HEK293T (cell line): ENCODE results near the gene KCND3.

Source experiments
- CTCF ChIA-PET: fragments of 350-600 bp; formaldehyde crosslinking; extraction: SDS; loops from one replicate; lab custom pipeline; 2021; ENCODE audit warnings: antibody characterized with exemption, inconsistent platforms; lab: Yijun Ruan, JAX
- POLR2A ChIA-PET: fragments of 350-600 bp; formaldehyde crosslinking; extraction: SDS; loops from one replicate; lab custom pipeline; 2020; ENCODE audit warnings: antibody characterized with exemption, inconsistent platforms; lab: Yijun Ruan, JAX
- DNase-seq: peaks from one replicate; pipeline ENCODE4 v3.0.0; 2012; ENCODE audit warnings: mixed read lengths; ENCODE audit errors: extremely low spot score
- ARNT ChIP-seq: fragments of 450-650 bp; IDR thresholded peaks from 2 replicates; pipeline ENCODE4 v1.6.1; 2017; ENCODE audit warnings: mild to moderate bottlenecking
- BHLHE40 ChIP-seq: fragments of 450-650 bp; IDR thresholded peaks from 2 replicates; pipeline ENCODE4 v1.6.1; 2016; ENCODE audit warnings: mild to moderate bottlenecking, moderate library complexity, borderline replicate concordance
- CTBP1 ChIP-seq: fragments of 450-650 bp; IDR thresholded peaks from 2 replicates; pipeline ENCODE4 v1.6.1; 2016; ENCODE audit warnings: borderline replicate concordance
- ELF4 ChIP-seq: fragments of 450-650 bp; IDR thresholded peaks from 2 replicates; pipeline ENCODE4 v1.6.1; 2017; ENCODE audit warnings: antibody characterized with exemption
- FOXA1 ChIP-seq: fragments of 450-650 bp; IDR thresholded peaks from 2 replicates; pipeline ENCODE4 v1.6.1; 2016; ENCODE audit warnings: mild to moderate bottlenecking
- FOXK2 ChIP-seq: fragments of 450-650 bp; IDR thresholded peaks from 2 replicates; pipeline ENCODE4 v1.6.1; 2016; ENCODE audit warnings: mild to moderate bottlenecking
- FOXM1 ChIP-seq: fragments of 450-650 bp; IDR thresholded peaks from 2 replicates; pipeline ENCODE4 v1.6.1; 2017; ENCODE audit warnings: mild to moderate bottlenecking, borderline replicate concordance
- HDGF ChIP-seq: fragments of 450-650 bp; IDR thresholded peaks from 2 replicates; pipeline ENCODE4 v1.6.1; 2017; ENCODE audit warnings: antibody characterized with exemption, borderline replicate concordance
- L3MBTL2 ChIP-seq: fragments of 450-650 bp; conservative IDR thresholded peaks from 2 replicates; pipeline ENCODE4 v1.6.1; 2016; ENCODE audit warnings: mild to moderate bottlenecking
- LEF1 ChIP-seq: fragments of 450-650 bp; IDR thresholded peaks from 2 replicates; pipeline ENCODE4 v1.6.1; 2017; ENCODE audit warnings: mild to moderate bottlenecking, borderline replicate concordance
- NFRKB ChIP-seq: fragments of 450-650 bp; IDR thresholded peaks from 2 replicates; pipeline ENCODE4 v1.6.1; 2016; ENCODE audit warnings: mild to moderate bottlenecking, moderate library complexity
- PKNOX1 ChIP-seq: fragments of 450-650 bp; IDR thresholded peaks from 2 replicates; pipeline ENCODE4 v1.6.1; 2016
- SP1 ChIP-seq: fragments of 450-650 bp; IDR thresholded peaks from 2 replicates; pipeline ENCODE4 v1.6.1; 2017
- SUZ12 ChIP-seq: fragments of 450-650 bp; IDR thresholded peaks from 2 replicates; pipeline ENCODE4 v1.6.1; 2016; ENCODE audit warnings: mild to moderate bottlenecking
- TARDBP ChIP-seq: fragments of 450-650 bp; IDR thresholded peaks from 2 replicates; pipeline ENCODE4 v1.6.1; 2016
- ZNF384 ChIP-seq: fragments of 450-650 bp; IDR thresholded peaks from 2 replicates; pipeline ENCODE4 v1.6.1; 2016

Gene KCND3

DNA sequence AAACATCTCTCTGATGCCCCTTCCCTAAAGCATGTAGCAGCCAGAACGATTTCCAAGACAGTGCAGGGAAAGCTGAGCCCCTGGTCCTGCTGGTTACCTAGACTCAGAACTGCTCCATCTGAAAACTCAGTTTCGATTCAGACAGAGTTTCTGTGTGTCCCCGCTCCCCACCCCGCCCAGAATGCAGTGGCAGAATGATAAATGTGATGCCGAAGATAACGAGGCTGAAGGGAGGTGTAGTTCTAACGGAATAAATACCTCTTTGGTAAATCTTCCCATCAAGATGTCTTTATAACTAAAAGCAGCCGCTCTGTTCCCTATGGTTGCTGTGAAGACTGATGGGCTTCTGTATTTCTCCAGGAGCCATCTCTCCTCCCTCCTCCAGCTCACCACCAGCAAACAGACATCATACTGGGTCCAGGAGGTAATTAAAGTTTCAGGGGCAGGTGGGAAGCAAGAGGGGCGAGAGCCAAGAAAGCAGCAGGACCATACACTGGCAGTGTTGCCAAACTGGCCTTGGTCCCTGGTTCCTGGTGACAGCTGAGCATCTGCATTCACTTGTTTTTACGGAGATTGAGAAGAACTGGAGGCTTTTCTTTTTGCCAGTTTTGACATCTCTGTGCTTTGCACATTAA is 156.8 kb downstream of the KCND3 start:
- CTCF ChIA-PET: no interaction called here
- no peak for TF ChIP-seq ZNF384
- DNase-seq: no peak
- POLR2A ChIA-PET: no interaction called here

DNA sequence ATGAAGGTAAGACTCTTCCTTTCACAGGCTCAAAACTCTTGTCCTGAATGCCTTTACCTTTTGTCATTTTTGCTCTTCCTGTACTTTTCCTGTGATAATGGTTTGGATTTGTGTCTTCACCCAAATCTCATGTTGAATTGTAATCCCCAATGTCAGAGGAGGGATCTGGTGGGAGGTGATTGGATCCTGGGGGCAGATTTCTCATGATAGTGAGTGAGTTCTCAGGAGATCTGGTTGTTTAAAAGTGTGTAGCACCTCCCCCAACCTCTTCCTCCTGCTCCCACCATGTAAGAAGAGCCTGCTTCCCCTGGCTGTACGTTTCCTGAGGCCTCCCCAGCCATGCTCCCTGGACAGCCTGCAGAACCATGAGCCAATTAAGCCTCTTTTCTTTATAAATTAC is 158.3 kb downstream of the KCND3 start:
- no peak for TF ChIP-seq CTBP1
- TF ChIP-seq L3MBTL2: no peak
- TF ChIP-seq SP1: no peak
- no peak for TF ChIP-seq ARNT
- TF ChIP-seq PKNOX1: no peak
- no peak for TF ChIP-seq LEF1
- no peak for TF ChIP-seq ZNF384
- no peak for TF ChIP-seq ELF4
- no peak for TF ChIP-seq NFRKB
- no peak for TF ChIP-seq FOXK2
- TF ChIP-seq TARDBP: no peak
- TF ChIP-seq BHLHE40: no peak
- TF ChIP-seq FOXM1: no peak
- TF ChIP-seq HDGF: no peak
- no peak for TF ChIP-seq SUZ12
- TF ChIP-seq FOXA1: no peak
- ChIA-PET CTCF (no interaction called here), POLR2A (no interaction called here)
- no peak for DNase-seq

- TF ChIP-seq ELF4: no peak
- no peak for TF ChIP-seq FOXA1
- TF ChIP-seq CTBP1: no peak
- no peak for TF ChIP-seq HDGF
- TF ChIP-seq L3MBTL2: no peak
- TF ChIP-seq BHLHE40: no peak
- TF ChIP-seq FOXK2: no peak
- TF ChIP-seq ARNT: no peak
- no peak for TF ChIP-seq NFRKB
- TF ChIP-seq FOXM1: no peak
- no peak for TF ChIP-seq LEF1
- TF ChIP-seq SP1: no peak
- no peak for TF ChIP-seq PKNOX1
- TF ChIP-seq SUZ12: no peak
- no peak for TF ChIP-seq TARDBP
- TF ChIP-seq ZNF384: no peak
- CTCF ChIA-PET: no interaction called here
- POLR2A ChIA-PET: no interaction called here
- DNase-seq: no peak
Measured at GRCh38 chr1:111827946-111828345, 161.5 kb downstream of the KCND3 start.

- POLR2A ChIA-PET: no interaction called here
- no peak for TF ChIP-seq TARDBP
- no peak for TF ChIP-seq ZNF384
- TF ChIP-seq FOXM1: no peak
- no peak for TF ChIP-seq HDGF
- no peak for TF ChIP-seq BHLHE40
- TF ChIP-seq LEF1: no peak
- TF ChIP-seq CTBP1: no peak
- no peak for TF ChIP-seq ARNT
- no peak for TF ChIP-seq SUZ12
- no peak for TF ChIP-seq NFRKB
- TF ChIP-seq PKNOX1: no peak
- no peak for TF ChIP-seq SP1
- TF ChIP-seq L3MBTL2: no peak
- TF ChIP-seq FOXK2: no peak
- no peak for TF ChIP-seq FOXA1
- CTCF ChIA-PET: no interaction called here
- DNase-seq: no peak
Measured at GRCh38 chr1:111826278-111826677, 163.2 kb downstream of the KCND3 start.

DNA sequence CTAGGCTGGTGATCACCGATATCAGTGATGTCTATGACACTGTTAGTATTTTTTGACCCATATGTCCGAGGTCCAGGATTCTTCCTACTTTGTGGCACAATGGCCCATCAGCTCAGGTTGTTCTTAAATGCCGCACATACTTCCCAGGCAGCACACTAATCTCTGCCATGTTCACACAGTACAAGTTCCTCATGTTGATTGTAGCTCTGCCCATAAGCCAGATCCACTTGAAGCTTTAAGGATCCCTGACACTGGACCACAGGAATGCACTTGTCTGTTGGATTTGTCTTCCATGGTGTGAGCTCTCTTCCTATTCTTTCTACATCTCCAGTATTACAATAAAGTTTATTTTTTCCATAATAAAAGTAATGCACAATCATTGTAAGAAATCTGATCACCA is 164.3 kb downstream of the KCND3 start:
- POLR2A ChIA-PET: no interaction called here
- CTCF ChIA-PET: no interaction called here
- TF ChIP-seq ZNF384 (no peak), FOXK2 (no peak), NFRKB (no peak), ELF4 (no peak), PKNOX1 (no peak), TARDBP (no peak), BHLHE40 (no peak), CTBP1 (no peak), ARNT (no peak), SUZ12 (no peak), LEF1 (no peak), SP1 (no peak), FOXA1 (no peak), HDGF (no peak), L3MBTL2 (no peak), FOXM1 (no peak)
- no peak for DNase-seq
